Natural killer cell (primary cell): Measurements from ENCODE around the gene FAM83C. TPM values are rescaled to one million over a fixed set of nuclear protein-coding genes. Genes with fewer than 3 reads are reported as not detected.
A peak's percentile ranks its signal among the peaks of the same experiment; 100 is the strongest.

Experiments
- ATAC-seq, 3 donors: fragments of 150-1000 bp in 2 of 3; fragments of 200-7000 bp in 1 of 3; cut with Tn5 transposase; 1 replicate in 1 of 3; 2 replicates in 2 of 3; pipeline ENCODE4 v1.10.0; 2021; ENCODE audit warnings: mild to moderate bottlenecking in 2 of 3, moderate library complexity in 2 of 3
- DNase-seq, 2 donors: peaks; one replicate each; pipeline versions ENCODE4 v3.0.0 to v3.0.0-alpha.2; 2013 to 2021; ENCODE audit warnings: mixed read lengths in 1 of 2
- H3K27ac ChIP-seq: one replicate; pipeline ENCODE4 v1.5.1; 2013; ENCODE audit warnings: mild to moderate bottlenecking, low read length
- H3K27me3 ChIP-seq: one replicate; pipeline ENCODE4 v1.6.1; 2013; ENCODE audit warnings: low read length; ENCODE audit not compliant: control insufficient read depth, insufficient read depth
- H3K36me3 ChIP-seq: one replicate; pipeline ENCODE4 v1.6.1; 2013; ENCODE audit warnings: low read length; ENCODE audit not compliant: control insufficient read depth, insufficient read depth
- H3K4me1 ChIP-seq: one replicate; pipeline ENCODE4 v1.6.1; 2013; ENCODE audit warnings: low read length; ENCODE audit not compliant: control insufficient read depth, insufficient read depth
- H3K4me3 ChIP-seq: one replicate; pipeline ENCODE4 v1.5.1; 2013; ENCODE audit warnings: low read length
- H3K9me3 ChIP-seq: one replicate; pipeline ENCODE4 v1.6.1; 2013; ENCODE audit warnings: low read length; ENCODE audit not compliant: control insufficient read depth, insufficient read depth
- H3K27ac Mint-ChIP-seq, 2 donors: one replicate each; pipeline ENCODE4 v1.8.0; 2022; ENCODE audit warnings: mild to moderate bottlenecking in 2 of 2, mixed read lengths in 2 of 2, moderate library complexity in 1 of 2
- H3K27me3 Mint-ChIP-seq, 2 donors: one replicate each; pipeline ENCODE4 v1.8.0; 2022; ENCODE audit warnings: low read depth in 2 of 2, mixed read lengths in 2 of 2
- H3K36me3 Mint-ChIP-seq: one replicate; pipeline ENCODE4 v1.8.0; 2022; ENCODE audit warnings: mixed read lengths
- H3K4me1 Mint-ChIP-seq, 2 donors: one replicate each; pipeline ENCODE4 v1.8.0; 2022; ENCODE audit warnings: mixed read lengths in 2 of 2
- H3K4me3 Mint-ChIP-seq: one replicate; pipeline ENCODE4 v1.8.0; 2022; ENCODE audit warnings: mild to moderate bottlenecking, moderate library complexity, mixed read lengths
- H3K9me3 Mint-ChIP-seq, 2 donors: one replicate each; pipeline ENCODE4 v1.8.0; 2022; ENCODE audit warnings: mixed read lengths in 2 of 2
- CTCF ChIP-seq: fragments of 200-600 bp; IDR thresholded peaks from one replicate; pipeline ENCODE4 v1.8.0; 2022; ENCODE audit warnings: antibody characterized with exemption
- WGBS: methylation state at CpG from one replicate; pipeline ENCODE4 v1.1.7; 2013; ENCODE audit warnings: missing lambda C conversion rate; ENCODE audit not compliant: insufficient coverage; 5-methylcytosine and 5-hydroxymethylcytosine counted together
- intact Hi-C: fragments of 100-400 bp; cut with micrococcal nuclease; formaldehyde crosslinking; loops from one replicate; pipeline ENCODE4 v1.14.2; 2022
- total RNA-seq, 4 donors: library from RNA; stranded (reverse); fragments of 120-200 nt in 1 of 4; gene quantifications; one replicate each; pipeline versions ENCODE4 v1.2.3 to v1.2.4, GENCODE V29; 2013 to 2022

The FAM83C gene
- total RNA-seq, 3 donors from 2014 or later (not counting 1 experiment from before 2014, with no cell fraction given): not detected

- Histone ChIP-seq H3K27ac (no peak overlapping the region), H3K4me1 (no peaks in the 10 kb centered on the region), H3K4me3 (no peak overlapping the region), H3K36me3 (no peaks in the 10 kb centered on the region), H3K27me3 (no peaks in the 10 kb centered on the region), H3K9me3 (no peaks in the 10 kb centered on the region)
- WGBS: 99% methylated on average over 5 of the region's 5 CpGs
- intact Hi-C loops: no loop called here
- DNase-seq (no peak), ATAC-seq (no peak)
- no peaks in the 10 kb centered on the region for H3K36me3 Mint-ChIP-seq
- no peak overlapping the region for H3K4me3 Mint-ChIP-seq
- no peaks in the 10 kb centered on the region for H3K9me3 Mint-ChIP-seq
- no peaks in the 10 kb centered on the region for H3K4me1 Mint-ChIP-seq
- H3K27ac Mint-ChIP-seq: no peak overlapping the region
- no peak for TF ChIP-seq CTCF
- no peaks in the 10 kb centered on the region for H3K27me3 Mint-ChIP-seq
Observed at GRCh38 chr20:35332540-35333200, 40.4 kb upstream of the FAM83C start.

GRCh38 chr20:35329435-35330139 is 37.4 kb upstream of the FAM83C start:
- Histone ChIP-seq H3K27me3 (no peaks in the 10 kb centered on the region), H3K9me3 (no peaks in the 10 kb centered on the region), H3K4me3 (no peak overlapping the region), H3K4me1 (no peaks in the 10 kb centered on the region), H3K36me3 (no peaks in the 10 kb centered on the region), H3K27ac (no peak overlapping the region)
- ATAC-seq (peak in 1 of 3 donors; percentile 50), DNase-seq (peak in 1 of 2 donors; percentile 42)
- WGBS: 84% methylated on average over 4 of the region's 4 CpGs
- Mint-ChIP-seq H3K36me3 (no peaks in the 10 kb centered on the region), H3K9me3 (no peaks in the 10 kb centered on the region), H3K4me1 (no peaks in the 10 kb centered on the region), H3K4me3 (no peak overlapping the region), H3K27me3 (no peaks in the 10 kb centered on the region), H3K27ac (no peak overlapping the region)
- intact Hi-C loops: no loop called here
- TF ChIP-seq CTCF: no peak

DNA sequence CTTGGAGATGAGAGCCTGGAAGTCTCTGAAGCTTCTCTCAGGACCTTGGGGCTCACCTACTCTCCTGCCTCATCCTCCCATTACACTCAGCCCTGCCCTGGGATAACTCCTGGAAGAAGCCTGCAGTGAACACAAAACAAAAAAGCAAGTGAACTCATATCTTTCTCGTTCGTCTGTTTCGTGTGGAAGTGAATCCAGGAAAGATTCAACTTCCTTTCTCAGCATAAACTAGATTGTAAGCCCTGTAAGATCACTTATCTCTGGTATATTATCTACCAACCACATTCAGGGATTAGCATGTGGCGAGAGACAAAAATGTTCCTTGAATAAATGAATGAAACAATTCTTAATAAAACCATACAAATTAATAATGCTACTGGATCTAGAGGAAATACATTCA is 36.5 kb upstream of the FAM83C start:
- no peaks in the 10 kb centered on the region for H3K4me1 ChIP-seq
- no peak for DNase-seq
- 94% methylated on average over 4 of the region's 4 CpGs for WGBS
- H3K9me3 ChIP-seq: no peaks in the 10 kb centered on the region
- Mint-ChIP-seq H3K4me1 (no peaks in the 10 kb centered on the region), H3K9me3 (no peaks in the 10 kb centered on the region), H3K36me3 (no peaks in the 10 kb centered on the region), H3K27ac (no peak overlapping the region), H3K4me3 (no peak overlapping the region), H3K27me3 (no peaks in the 10 kb centered on the region)
- H3K36me3 ChIP-seq: no peaks in the 10 kb centered on the region
- ATAC-seq: no peak
- H3K4me3 ChIP-seq: no peak overlapping the region
- no peak for TF ChIP-seq CTCF
- intact Hi-C loops: no loop called here
- no peaks in the 10 kb centered on the region for H3K27me3 ChIP-seq
- no peak overlapping the region for H3K27ac ChIP-seq
